Astrocyte (in vitro differentiated cells and primary cell): Measurements from ENCODE around the gene KLHL26.

Experiments
- CTCF ChIP-seq: IDR thresholded peaks from 2 replicates; pipeline ENCODE4 v1.5.1; 2011; ENCODE audit warnings: low read depth, mild to moderate bottlenecking, inconsistent platforms, low read length, moderate library complexity; ENCODE audit not compliant: insufficient read depth
- EZH2 ChIP-seq: IDR thresholded peaks from 2 replicates; pipeline ENCODE4 v1.6.1; 2012; ENCODE audit warnings: mild to moderate bottlenecking, low read length, inconsistent platforms; ENCODE audit not compliant: insufficient read depth

GRCh38 chr19:18698321-18699167 is 61.7 kb downstream of the KLHL26 start:
- no peak for TF ChIP-seq CTCF
- TF ChIP-seq EZH2: no peak
